SW 1271 (cell line): ENCODE measurements around the gene GGA2.
"Not testable (repeated sequence)": the region's sequence is repeated elsewhere in the genome, so short reads cannot be mapped to it uniquely, and the experiment has no call there.

Source experiments
- DNase-seq, 2 experiments: peaks; one replicate each; lab custom pipeline; 2025; lab: John Stamatoyannopoulos, UW

Gene GGA2

DNA sequence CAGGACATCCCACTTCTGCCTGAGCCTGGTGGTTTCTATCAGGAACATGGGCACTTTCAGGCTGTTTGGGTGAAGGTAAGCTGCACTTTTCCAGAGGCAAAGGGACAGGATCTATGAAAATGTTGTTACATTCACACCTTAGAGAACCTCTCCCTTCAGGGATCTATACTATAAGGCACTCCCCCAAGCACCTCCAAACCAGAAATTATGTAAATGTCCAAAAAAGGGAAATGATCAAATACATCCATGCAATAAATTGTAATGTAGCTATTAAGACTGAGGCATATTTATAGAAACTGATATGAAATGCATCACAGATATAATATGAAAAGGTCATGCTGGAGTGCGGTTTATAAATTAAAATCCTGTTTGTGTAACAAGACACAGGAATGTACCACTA, 34.0 kb downstream of the GGA2 start:
- no peak for DNase-seq

DNA sequence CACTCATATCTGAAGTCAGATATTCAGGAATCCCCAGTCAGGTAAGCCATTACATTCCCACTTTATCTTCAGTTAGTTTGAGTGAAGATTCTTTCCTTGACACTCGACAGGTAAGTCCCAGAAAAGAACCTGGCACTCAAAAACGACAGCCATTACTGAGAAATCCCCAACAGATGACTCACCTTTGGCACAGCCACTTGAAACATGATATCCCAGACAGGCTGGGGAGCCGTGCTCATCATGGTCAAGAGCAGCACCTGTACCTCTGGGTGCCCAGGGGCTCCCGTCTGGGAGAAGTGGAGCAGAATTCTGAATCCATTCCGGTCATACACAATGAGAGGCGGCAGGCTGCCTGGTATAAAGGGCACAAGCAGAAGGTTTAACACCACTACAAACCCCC, 40.5 kb downstream of the GGA2 start:
- peak in 1 of 2 experiments; percentile 2 for DNase-seq

DNA sequence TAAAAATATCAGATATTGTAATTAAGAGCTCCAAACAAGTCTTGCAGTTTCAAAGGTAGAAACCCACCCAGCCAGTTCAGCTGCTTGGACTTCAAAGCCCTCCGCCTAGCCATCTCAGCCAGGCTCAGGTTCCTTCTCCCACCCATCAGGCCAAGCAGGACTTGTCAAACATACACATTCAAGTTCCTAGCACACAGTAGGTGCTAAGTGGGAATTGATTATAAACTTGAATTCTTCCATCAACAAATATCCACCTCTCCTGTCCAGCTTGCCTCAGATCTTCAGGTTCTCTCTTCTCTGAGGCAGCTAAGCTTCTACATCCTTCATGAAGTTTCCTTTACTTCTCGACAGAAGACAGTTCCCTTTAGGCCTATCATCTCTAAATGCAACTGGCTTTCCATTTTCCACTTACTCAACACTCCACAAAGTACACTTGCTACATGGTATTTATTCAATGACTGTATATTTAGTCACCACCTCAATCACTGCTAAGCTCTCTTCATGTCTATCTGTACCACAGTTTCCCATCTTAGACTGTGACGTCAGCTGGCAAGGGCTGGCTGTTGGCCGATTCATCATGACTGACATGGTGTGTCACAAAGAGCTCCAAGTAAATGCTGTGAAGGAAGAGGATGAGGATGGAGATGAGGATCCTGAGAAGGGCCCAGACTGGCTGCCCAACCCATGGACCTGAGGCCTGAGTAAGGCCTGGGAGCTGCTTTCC, 44.0 kb downstream of the GGA2 start:
- DNase-seq = no peak

DNA sequence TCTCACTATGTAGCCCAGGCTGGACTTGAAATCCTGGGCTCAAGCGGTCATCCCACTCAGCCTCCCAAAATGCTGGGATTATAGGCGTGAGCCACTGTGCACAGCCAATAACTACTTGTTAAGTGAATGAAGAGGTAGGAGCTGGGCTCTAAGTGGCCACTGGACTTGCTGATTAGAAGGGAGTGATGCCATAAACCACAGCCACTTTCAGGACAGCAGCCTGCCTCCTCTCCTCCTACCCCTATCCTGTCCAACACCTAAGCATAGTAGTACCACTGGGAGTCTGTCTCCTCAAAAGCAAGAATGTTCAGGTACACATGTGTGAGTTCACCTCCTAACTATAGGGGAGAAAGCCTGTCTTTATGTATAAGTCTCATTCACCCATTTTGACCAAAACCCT, 45.1 kb downstream of the GGA2 start:
- no peak for DNase-seq

DNA sequence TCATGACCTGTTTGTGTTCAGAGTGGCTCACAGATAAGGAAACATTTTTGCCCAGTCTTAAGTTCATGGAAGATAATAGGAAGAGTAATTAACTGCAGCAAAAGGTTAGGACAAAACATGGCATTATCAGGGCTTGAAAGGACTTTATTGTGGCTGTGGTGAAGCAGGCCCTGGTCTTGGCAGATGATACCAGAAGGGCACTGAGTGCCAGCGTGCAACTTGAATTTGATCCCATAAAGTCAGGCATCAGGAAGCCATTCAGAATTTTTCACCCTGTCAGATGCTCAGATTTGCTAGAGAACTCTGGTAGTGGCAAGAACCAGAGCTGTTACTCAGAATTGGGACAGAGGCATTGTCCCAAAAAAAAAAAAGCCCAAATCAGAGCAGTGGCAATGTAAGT, 46.1 kb downstream of the GGA2 start:
- DNase-seq = no peak

DNA sequence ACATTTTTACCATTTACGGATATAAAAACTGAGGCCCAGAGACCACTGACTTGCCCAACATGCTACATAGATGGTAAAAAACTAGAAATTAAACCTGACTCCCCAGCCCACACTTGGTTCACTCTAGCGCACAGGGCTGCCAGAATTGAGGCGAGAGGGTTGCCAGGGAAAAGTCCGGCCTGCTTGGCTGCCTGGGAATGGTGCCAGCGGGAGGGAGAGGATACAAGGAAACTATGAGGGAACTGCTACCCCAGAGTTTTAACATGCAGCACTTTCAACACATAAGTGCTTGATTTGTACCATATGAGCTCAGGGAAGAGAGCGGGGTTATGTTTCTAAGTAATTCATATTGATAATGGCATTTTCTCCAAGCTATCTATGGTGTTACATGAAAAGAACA, 47.3 kb downstream of the GGA2 start:
- not testable (repeated sequence) for DNase-seq

DNA sequence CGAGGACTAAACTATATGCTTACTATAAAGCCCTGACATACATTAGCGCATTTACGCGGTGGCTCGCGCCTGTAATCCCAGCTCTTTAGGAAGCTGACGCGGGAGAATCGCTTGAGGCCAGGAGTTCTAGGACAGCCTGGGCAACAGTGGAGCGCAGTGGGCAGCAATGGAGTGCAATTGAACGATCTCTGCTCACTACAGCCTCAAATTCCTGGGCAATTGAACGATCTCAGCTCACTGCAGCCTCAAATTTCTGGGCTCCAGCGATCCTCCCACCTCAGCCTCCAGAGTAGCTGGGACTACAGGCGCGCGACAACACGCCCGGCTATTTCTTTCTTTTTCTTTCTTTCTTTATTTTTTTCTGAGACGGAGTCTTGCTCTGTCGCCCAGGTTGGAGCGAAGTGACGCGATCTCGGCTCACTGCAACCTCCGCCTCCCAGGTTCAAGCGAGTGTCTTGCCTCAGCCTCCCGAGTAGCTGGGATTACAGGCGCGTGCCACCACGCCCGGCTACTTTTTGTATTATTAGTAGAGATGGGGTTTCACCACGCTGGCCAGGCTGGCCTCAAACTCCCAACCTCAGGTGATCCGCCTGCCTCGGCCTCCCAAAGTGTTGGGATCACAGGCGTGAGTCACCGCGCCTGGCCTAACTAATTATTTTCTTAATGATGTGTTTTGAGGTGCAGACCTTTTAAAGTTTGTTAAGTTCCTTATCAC, 56.8 kb downstream of the GGA2 start:
- no peak for DNase-seq

DNA sequence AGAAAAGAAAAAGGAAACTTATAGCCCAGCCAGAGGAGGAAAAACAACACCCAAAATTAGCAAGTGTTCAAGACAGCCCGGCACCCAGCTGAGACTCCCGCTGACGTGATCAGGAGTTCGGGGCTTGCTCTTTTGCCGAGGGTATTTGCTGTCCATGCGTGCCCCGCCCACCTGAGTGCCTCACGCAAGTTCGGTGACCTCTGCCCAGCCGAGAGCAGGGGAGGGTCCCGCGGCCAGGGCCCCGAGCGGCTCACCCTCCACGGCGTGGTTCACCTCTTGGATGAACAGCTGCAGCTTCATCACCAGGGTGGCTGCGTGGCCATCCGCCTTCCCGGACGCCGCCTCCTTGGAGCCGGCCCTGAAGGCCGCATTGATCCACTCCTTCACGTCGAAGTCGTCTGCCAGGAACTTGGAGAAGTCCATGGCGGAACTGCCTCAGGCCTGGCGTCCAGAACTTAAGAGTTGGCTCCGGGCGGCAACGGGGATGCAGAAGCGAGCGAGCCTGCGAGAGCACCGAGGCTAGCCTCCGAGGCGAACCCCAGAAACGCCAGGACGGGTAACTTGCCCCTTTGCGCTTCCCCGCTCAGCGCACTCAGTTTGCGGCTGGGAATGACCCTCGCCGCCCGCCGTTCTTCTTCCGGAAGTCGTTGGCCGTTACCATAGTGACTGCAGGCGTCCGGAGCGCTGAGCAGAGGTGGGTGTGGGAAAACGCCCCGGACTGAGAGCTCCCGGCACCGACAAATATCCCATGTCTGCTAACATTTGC, 57.5 kb downstream of the GGA2 start, which contains the start of gene COG7:
Gene COG7 (minus strand): TSS at position 618 of the 766 bp plus-strand sequence. CDS start 195 bp downstream, at position 423.
- peak; percentile 21 to 73 for DNase-seq

DNA sequence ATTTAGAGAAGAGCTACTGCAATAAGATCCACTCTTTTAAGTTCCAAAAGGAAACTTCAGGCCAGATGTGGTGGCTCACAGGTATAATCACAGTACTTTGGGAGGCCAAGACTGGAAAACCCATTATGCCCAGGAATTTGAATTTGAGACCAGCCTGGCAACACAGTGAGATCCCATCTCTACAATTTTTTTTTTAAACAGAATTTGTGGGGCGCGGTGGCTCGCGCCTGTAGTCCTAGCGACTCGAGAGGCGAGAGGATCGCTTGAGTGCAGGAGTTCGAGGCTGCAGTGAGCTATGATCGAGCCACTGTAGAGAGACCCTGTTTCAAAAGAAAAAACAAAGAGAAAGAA, 58.1 kb downstream of the GGA2 start:
- DNase-seq = no peak

DNA sequence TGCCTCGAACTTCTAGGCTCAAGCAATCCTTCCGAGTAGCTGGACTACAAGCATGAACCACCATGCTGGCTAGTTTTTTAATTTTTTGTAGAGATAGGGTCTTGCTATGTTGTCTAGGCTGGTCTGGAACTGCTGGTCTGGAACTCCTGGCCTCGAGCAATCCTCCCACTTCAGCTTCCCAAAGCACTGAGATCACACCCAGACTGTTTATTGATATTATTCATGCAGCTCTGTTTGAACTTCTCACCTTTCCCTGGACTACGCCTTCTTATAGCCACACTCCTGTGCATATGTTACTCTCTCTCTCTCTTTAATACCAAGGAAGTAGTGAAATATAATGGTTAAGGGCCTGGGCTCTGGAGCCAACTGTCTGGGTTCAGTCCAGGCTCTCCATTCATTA, 61.9 kb downstream of the GGA2 start:
- no peak for DNase-seq

DNA sequence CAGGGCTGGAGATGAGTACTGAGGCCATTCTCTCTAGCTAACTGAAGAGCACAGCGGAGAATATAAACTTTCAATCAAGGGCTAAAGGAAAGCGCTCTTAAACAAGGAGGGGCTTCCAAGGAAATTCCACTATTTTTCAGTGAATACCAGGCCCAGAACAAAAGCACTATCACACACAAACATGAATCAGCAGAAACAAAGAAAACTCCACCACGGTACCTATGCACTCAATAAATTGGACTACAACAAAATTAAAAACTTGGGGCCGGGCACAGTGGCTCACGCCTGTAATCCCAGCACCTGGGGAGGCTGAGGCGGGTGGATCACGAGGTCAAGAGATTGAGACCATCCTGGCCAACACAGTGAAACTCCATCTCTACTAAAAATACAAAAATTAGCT, 72.8 kb downstream of the GGA2 start:
- DNase-seq = not testable (repeated sequence)

DNA sequence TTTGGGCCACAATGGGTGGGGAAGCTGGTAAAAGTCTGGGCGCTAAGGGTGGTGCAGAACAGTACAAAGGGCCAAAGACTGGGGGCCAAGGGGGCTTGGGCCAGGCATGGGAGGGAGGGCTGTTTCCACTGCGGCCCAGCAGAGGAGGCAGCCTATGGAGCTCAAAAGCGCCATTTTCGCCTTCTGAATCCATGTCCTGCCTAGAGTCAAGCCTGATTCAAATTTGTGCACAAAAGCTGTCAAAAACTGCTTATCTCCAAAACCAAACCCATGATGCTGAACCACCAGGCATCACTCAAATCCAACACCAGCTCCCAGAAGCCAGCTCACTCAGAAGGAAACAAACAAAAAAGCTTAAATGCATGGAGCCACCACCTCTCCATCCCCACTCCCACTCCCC, 73.3 kb downstream of the GGA2 start:
- DNase-seq = no peak

DNA sequence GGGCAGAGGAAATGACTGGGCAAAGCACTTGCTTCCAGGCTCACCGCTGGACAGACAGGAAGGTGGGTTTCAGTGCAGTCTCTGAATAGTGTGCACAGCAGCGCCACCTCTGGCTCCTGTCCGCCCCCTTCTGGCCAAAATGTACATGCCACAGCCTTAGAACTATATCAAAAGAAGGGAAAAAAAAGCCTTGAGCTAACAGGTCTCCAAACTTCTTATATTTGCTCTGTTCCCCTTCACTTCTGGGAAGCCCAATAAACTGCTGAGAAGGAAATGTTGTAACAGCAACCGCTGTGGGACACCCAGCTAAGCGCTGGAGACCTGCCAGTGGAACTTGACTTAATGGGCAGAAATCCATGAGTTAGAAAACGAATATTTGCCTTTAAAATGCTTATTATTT, 74.8 kb downstream of the GGA2 start:
- DNase-seq = peak in 1 of 2 experiments; percentile 42

DNA sequence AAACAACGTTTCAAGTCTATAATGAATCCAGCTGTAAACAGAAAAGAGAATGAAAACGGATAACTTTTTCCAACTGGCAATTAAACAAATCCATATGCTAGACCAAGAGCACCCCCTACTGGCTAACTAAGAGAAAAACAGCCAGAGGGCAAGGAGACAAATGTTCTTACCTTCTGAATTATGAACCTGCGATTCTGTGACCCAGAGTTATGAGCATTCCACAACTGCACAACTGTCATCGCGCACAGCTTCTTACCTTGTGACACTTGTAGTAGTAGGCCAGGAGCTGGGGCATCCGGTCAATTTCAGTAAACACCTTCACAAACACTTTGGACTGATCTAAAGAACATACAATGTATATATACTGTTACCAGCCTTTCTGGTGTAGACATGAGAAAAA, 75.9 kb downstream of the GGA2 start:
- peak in 1 of 2 experiments; percentile 63 for DNase-seq

DNA sequence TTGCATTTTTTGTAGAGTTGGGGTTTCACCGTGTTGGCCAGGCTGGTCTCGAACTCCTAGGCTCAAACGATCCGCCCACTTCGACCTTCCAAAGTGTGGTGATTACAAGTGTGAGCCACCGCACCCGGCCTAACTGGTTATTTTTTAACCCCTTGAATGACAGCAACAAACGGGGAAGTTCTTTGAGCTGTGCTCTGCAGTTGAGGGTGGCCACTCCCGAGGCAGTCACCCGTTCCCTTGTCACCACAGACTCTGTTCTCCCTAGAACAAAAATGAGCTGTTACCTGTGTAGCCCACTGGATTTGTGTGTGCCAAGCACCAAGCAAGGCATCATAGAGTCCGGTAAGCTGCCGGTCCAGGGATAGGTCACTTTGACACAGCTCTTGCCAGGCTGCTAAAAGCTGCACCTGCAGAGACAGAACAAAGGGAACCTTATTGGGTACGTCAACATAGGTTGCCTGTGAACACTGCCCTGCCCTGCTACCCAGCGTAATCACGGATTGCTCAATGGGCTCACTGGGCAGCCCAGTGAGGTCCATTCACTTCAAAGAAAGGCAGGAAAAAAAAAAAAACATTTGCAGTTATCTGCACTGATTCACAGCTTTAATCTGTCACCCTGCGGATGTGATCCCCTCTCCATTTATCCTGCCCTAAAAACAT, 76.9 kb downstream of the GGA2 start:
- no peak for DNase-seq

DNA sequence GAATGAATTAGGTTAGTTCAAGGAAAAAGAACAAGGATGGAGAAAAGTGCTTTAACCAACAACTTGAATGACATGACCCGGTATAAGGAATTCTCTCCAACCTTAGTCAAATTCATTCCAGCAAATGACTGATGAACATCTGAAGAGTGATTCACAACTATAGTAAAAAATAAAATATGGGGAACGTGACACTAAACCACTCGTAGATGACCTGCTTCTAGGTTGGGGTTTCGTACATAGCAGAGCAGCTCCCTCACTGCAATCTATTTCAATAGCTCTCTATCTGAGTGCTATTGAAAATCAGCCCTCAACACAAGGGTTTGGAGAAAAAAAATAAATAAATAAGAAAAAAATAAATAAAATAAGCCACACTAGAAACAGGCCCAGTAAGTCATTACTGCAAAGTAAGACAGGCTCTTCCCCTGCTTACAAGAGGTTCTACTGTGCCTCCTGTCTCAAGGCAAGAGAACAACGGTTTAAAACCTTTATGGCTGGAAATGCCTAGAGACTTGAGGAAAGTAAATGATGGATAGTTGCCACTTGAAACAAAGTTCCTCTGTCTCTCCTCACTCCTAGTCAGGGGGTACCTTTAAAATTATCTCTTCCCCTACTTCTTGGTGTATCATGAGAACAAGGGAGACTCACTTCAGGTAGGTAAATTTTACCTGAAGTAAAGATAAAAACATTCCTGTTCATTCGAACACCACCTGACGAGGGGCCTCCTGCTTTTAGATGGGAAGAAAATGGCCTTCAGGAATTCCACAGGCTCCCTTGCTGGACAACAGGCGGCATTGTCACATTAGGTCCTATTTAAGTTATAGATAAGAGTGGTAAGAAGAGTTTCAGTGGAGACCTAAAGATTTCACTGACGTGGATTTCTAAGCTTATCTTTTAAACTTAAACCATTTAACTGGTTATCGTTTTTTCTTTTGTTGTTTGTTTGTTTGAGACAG, 77.8 kb downstream of the GGA2 start:
- DNase-seq = no peak

DNA sequence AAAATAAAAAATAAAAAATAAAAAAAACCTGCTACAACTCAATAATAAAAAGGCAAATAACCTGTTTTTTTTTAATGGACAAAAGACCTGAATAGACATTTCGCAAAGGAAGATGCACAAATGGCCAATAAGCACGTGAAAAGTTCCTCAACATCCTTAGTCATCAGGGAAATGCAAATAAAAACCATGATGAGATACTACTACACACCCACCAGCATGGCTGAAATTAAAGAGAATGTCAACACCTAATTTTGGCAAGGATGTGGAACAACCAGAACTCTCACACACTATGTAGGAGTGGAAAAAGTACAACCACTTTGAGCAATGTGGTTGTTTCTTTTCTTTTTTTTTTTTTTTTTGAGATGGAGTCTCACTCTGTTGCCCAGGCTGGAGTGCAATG, 81.9 kb downstream of the GGA2 start:
- no peak for DNase-seq

DNA sequence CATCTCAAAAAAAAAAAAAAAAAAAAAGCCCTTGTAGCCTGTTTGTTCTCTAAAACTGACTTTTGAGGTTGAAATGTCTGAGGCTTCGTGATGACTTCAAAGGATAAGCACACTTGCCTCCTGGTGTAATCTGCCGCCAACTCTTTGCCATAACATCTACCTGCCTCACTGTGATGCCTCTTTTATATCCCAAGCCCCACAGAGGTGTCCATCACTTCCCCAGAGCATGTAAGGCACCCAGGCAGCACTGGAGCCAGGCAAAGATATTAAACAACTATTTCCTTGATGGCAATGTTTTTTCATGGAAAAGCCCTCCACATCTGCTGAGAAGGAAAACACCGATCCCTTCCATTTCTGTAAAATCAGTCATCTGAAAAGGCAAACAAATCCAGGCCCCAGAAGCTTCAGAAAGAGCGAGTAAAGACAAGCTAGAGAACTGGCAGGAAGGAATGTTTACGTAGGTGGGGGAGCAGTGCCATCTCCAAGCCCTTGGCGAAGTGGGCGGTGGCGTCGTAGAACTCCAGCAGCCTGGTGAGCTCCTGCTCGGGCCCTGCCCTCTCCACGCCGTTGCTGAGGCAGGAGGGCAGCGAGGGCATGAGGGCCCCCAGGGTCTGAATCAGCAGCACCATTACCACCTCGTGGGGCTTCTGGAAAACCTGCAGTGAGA, 85.9 kb downstream of the GGA2 start:
- no peak for DNase-seq

DNA sequence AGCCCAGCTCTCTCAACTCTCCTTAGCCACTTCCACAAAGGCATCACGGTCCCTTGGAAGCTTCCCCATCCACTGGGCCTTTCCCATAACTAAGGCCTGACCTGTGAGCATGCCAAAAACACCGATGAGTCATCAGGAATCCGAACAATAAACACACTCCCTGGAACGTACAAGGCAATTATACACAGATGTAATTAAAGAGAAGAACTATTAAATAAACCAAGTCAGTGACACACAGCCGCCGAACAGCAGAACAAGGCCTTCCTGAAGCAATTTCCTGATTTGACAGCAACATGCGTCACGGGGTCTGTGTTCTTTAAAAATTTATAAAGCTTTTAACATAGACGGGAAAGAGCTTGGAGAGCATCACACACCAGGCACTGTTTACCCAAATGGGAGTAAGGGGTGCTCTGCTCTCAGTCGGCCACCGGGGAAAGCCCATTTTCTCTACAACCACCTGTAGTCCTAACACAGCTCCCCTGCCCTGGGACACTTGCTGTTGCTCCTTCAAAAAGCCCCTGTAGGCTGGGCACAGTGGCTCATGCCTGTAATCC, 86.7 kb downstream of the GGA2 start:
- peak in 1 of 2 experiments; percentile 41 for DNase-seq

DNA sequence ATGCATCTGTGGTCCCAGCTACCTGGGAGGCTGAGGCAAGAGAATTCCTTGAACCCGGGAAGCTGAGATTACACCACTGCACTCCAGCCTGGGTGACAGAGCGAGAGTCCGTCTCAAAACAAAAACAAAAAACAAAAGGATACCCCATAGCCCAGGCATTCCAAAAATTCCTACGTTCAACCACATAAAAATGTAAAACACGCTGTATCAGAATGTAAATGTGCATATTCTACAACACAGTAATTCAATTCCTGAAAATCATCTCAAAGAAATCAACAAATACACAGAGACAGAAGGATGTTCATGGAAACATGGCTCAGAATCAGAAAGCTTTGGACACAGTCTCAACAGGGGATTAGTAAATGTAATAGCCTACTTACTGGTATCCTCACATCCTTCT, 90.3 kb downstream of the GGA2 start:
- no peak for DNase-seq
